NCI-H526 treated with DMSO at 0.1 percent for 48 hours (cell line): Measurements from ENCODE around the gene TMED10.

Source experiments
- DNase-seq: peaks from one replicate; lab custom pipeline; 2025; lab: John Stamatoyannopoulos, UW

Gene TMED10

GRCh38 chr14:75176142-75176820, at the start of gene TMED10:
Gene TMED10 (minus strand): TSS chr14:75176612. CDS start chr14:75176579, 33 bp downstream.
- peak; percentile 97 for DNase-seq

- no peak for DNase-seq
Observed at GRCh38 chr14:75224561-75224960, 48.1 kb upstream of the TMED10 start.

GRCh38 chr14:75223664-75224154, 47.3 kb upstream of the TMED10 start:
- DNase-seq = no peak

- DNase-seq = no peak
Observed at GRCh38 chr14:75222208-75222701, 45.8 kb upstream of the TMED10 start.

GRCh38 chr14:75221797-75222196, 45.4 kb upstream of the TMED10 start:
- DNase-seq = no peak

GRCh38 chr14:75220156-75220555, 43.7 kb upstream of the TMED10 start:
- DNase-seq = no peak

- DNase-seq = no peak
Observed at GRCh38 chr14:75217508-75218206, 41.2 kb upstream of the TMED10 start.

GRCh38 chr14:75216427-75217006, 40.1 kb upstream of the TMED10 start:
- DNase-seq = no peak

GRCh38 chr14:75215520-75215919, 39.1 kb upstream of the TMED10 start:
- no peak for DNase-seq

- DNase-seq = no peak
Observed at GRCh38 chr14:75214558-75214957, 38.1 kb upstream of the TMED10 start.

- DNase-seq = no peak
Observed at GRCh38 chr14:75213172-75213571, 36.8 kb upstream of the TMED10 start.

- no peak for DNase-seq
Observed at GRCh38 chr14:75208843-75209242, 32.4 kb upstream of the TMED10 start.

- DNase-seq = no peak
Observed at GRCh38 chr14:75206190-75206589, 29.8 kb upstream of the TMED10 start.

- DNase-seq = no peak
Observed at GRCh38 chr14:75205591-75205990, 29.2 kb upstream of the TMED10 start.

GRCh38 chr14:75204116-75204515, 27.7 kb upstream of the TMED10 start:
- no peak for DNase-seq

GRCh38 chr14:75202657-75203056, 26.2 kb upstream of the TMED10 start:
- no peak for DNase-seq

- DNase-seq = no peak
Observed at GRCh38 chr14:75201087-75201486, 24.7 kb upstream of the TMED10 start.

GRCh38 chr14:75200451-75200850, 24.0 kb upstream of the TMED10 start:
- peak; percentile 32 for DNase-seq

GRCh38 chr14:75198291-75198933, 22.0 kb upstream of the TMED10 start:
- no peak for DNase-seq

GRCh38 chr14:75197338-75197737, 20.9 kb upstream of the TMED10 start:
- no peak for DNase-seq

- DNase-seq = no peak
Observed at GRCh38 chr14:75196468-75196867, 20.1 kb upstream of the TMED10 start.

- no peak for DNase-seq
Observed at GRCh38 chr14:75196064-75196463, 19.7 kb upstream of the TMED10 start.
